ENCODE data around the gene ACTRT2.

DNA sequence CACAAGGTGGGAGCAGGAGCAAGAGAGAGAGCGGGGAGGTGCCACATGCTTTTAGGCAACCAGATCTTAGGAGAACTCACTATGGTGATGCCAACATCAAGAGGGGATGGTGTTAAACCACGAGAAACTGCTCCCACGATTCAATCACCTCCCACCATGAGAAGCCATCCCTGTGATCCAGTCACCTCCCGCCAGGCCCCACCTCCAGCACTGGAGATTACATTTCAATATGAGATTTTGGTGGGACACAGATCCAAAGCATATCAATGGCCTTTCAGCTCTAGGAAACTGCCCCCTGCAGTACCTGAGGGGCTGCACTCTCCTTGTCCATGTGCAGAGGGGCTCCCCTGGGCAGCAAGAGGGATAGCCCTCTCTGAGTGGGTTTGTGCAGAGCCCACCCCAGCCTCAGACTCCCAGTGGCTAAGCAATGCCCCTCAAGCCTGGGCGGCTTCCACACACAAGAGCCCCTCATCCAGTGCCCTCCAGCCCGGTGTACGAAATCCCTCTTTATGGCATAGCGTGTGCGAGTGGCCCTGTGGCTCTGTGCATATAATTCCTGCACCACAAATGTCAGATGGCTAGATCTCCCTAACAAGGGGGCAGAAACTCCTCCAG is 32.2 kb downstream of the ACTRT2 start:
- no peak for TF ChIP-seq EZH2 (IDR thresholded peaks at IDR 0.05)
- no peak for TF ChIP-seq POLR2AphosphoS5 (IDR thresholded peaks at IDR 0.05; ENCODE audit: borderline replicate concordance, low read depth, low read length)
